Neural progenitor cell (in vitro differentiated cells): ENCODE results near the gene DPYD. TPM values are rescaled to one million over a fixed set of nuclear protein-coding genes. Genes with fewer than 3 reads are reported as not detected.

Experiments used
- DNase-seq: peaks from one replicate; pipeline ENCODE4 v3.0.0-alpha.2; 2016; ENCODE audit warnings: low spot score
- H2AFZ ChIP-seq: fragments of 200-600 bp; sonication (generic); replicated peaks from 2 replicates; pipeline ENCODE4 v1.6.1; 2016; ENCODE audit warnings: antibody characterized with exemption
- H3F3A ChIP-seq: fragments of 200-600 bp; sonication (generic); 2 replicates; pipeline ENCODE4 v1.6.1; 2016; ENCODE audit warnings: antibody characterized with exemption, low read depth
- H3K27ac ChIP-seq: fragments of 200-600 bp; sonication (generic); 2 replicates; pipeline ENCODE4 v1.5.1; 2016; ENCODE audit warnings: mild to moderate bottlenecking
- H3K27me3 ChIP-seq: fragments of 200-600 bp; sonication (generic); 2 replicates; pipeline ENCODE4 v1.6.1; 2016; ENCODE audit warnings: mild to moderate bottlenecking, moderate library complexity
- H3K36me3 ChIP-seq: fragments of 200-600 bp; sonication (generic); 2 replicates; pipeline ENCODE4 v1.5.1; 2016
- H3K4me1 ChIP-seq: fragments of 200-600 bp; sonication (generic); 2 replicates; pipeline ENCODE4 v1.6.1; 2016; ENCODE audit warnings: mixed run types
- H3K4me2 ChIP-seq: fragments of 200-600 bp; sonication (generic); 2 replicates; pipeline ENCODE4 v1.6.1; 2016
- H3K4me3 ChIP-seq: fragments of 200-600 bp; sonication (generic); 2 replicates; pipeline ENCODE4 v1.5.1; 2016
- H3K79me2 ChIP-seq: fragments of 200-600 bp; sonication (generic); 2 replicates; pipeline ENCODE4 v1.6.1; 2016; ENCODE audit warnings: low read depth
- H3K9ac ChIP-seq: fragments of 200-600 bp; sonication (generic); 2 replicates; pipeline ENCODE4 v1.6.1; 2016
- H3K9me3 ChIP-seq: fragments of 200-600 bp; sonication (generic); 2 replicates; pipeline ENCODE4 v1.5.1; 2016; ENCODE audit warnings: low read depth
- H4K20me1 ChIP-seq: fragments of 200-600 bp; sonication (generic); 2 replicates; pipeline ENCODE4 v1.6.1; 2016; ENCODE audit warnings: low read depth
- H3K27ac Mint-ChIP-seq: 3 replicates; pipeline ENCODE4 v1.8.0; 2021; ENCODE audit warnings: mixed read lengths
- H3K27me3 Mint-ChIP-seq: 2 replicates; pipeline ENCODE4 v1.8.0; 2022; ENCODE audit warnings: low read depth, mild to moderate bottlenecking, inconsistent platforms, moderate library complexity, mixed read lengths; ENCODE audit not compliant: insufficient read depth
- H3K36me3 Mint-ChIP-seq: 3 replicates; pipeline ENCODE4 v1.8.0; 2021; ENCODE audit warnings: mixed read lengths
- H3K4me1 Mint-ChIP-seq: 3 replicates; pipeline ENCODE4 v1.8.0; 2021; ENCODE audit warnings: mixed read lengths
- H3K4me3 Mint-ChIP-seq: 3 replicates; pipeline ENCODE4 v1.8.0; 2021; ENCODE audit warnings: mild to moderate bottlenecking, moderate library complexity, mixed read lengths
- H3K9me3 Mint-ChIP-seq: 3 replicates; pipeline ENCODE4 v1.8.0; 2020; ENCODE audit warnings: mixed read lengths
- EZH2 ChIP-seq: fragments of 200-600 bp; sonication (generic); IDR thresholded peaks from 2 replicates; pipeline ENCODE4 v1.6.1; 2017; ENCODE audit warnings: antibody characterized with exemption, mild to moderate bottlenecking, moderate library complexity
- EZH2phosphoT487 ChIP-seq: fragments of 200-600 bp; sonication (generic); IDR thresholded peaks from 2 replicates; pipeline ENCODE4 v1.6.1; 2017; ENCODE audit warnings: antibody characterized with exemption
- total RNA-seq: library from RNA; depleted of rRNA; stranded (reverse); fragments of >200 nt; gene quantifications from 2 replicates; pipeline ENCODE4 v1.2.3, GENCODE V29; 2015; ENCODE audit warnings: low replicate concordance
- TF ChIP-seq, protein P1 (sequence below): fragments of 200-600 bp; sonication (generic); IDR thresholded peaks from 2 replicates; pipeline ENCODE4 v1.5.1; 2017; ENCODE audit warnings: antibody characterized with exemption, mild to moderate bottlenecking

Gene DPYD
- total RNA-seq, 1 donor from 2014 or later = 0.43 TPM

- Histone ChIP-seq H3K4me1 (peaks cover 18% of the 10 kb centered on the region), H4K20me1 (no peaks in the 10 kb centered on the region), H2AFZ (no peak overlapping the region), H3K4me2 (no peak overlapping the region), H3K4me3 (no peak overlapping the region), H3K36me3 (no peaks in the 10 kb centered on the region), H3F3A (peaks cover 9% of the 10 kb centered on the region), H3K79me2 (no peaks in the 10 kb centered on the region), H3K27me3 (no peaks in the 10 kb centered on the region), H3K9me3 (no peaks in the 10 kb centered on the region), H3K27ac (no peak overlapping the region), H3K9ac (no peak overlapping the region)
- no peak for DNase-seq
- Mint-ChIP-seq H3K4me3 (no peak overlapping the region), H3K9me3 (no peaks in the 10 kb centered on the region), H3K4me1 (peaks cover 10% of the 10 kb centered on the region), H3K27ac (no peak overlapping the region), H3K36me3 (no peaks in the 10 kb centered on the region), H3K27me3 (no peaks in the 10 kb centered on the region)
- TF ChIP-seq, protein P1, sequence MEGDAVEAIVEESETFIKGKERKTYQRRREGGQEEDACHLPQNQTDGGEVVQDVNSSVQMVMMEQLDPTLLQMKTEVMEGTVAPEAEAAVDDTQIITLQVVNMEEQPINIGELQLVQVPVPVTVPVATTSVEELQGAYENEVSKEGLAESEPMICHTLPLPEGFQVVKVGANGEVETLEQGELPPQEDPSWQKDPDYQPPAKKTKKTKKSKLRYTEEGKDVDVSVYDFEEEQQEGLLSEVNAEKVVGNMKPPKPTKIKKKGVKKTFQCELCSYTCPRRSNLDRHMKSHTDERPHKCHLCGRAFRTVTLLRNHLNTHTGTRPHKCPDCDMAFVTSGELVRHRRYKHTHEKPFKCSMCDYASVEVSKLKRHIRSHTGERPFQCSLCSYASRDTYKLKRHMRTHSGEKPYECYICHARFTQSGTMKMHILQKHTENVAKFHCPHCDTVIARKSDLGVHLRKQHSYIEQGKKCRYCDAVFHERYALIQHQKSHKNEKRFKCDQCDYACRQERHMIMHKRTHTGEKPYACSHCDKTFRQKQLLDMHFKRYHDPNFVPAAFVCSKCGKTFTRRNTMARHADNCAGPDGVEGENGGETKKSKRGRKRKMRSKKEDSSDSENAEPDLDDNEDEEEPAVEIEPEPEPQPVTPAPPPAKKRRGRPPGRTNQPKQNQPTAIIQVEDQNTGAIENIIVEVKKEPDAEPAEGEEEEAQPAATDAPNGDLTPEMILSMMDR = no peak
- TF ChIP-seq EZH2 (no peak), EZH2phosphoT487 (no peak)
These were observed 421.2 kb downstream of the DPYD start for GRCh38 chr1:97499667-97500066.

- H3K36me3 ChIP-seq = no peaks in the 10 kb centered on the region
- DNase-seq = no peak
- no peaks in the 10 kb centered on the region for H3K27me3 Mint-ChIP-seq
- H3K4me3 ChIP-seq = no peak overlapping the region
- no peaks in the 10 kb centered on the region for H4K20me1 ChIP-seq
- H3F3A ChIP-seq = no peaks in the 10 kb centered on the region
- H3K27ac ChIP-seq = no peak overlapping the region
- H2AFZ ChIP-seq = no peak overlapping the region
- H3K27ac Mint-ChIP-seq = no peak overlapping the region
- H3K4me3 Mint-ChIP-seq = no peak overlapping the region
- no peak for TF ChIP-seq EZH2phosphoT487
- TF ChIP-seq, protein P1 = no peak
- TF ChIP-seq EZH2 = no peak
- no peaks in the 10 kb centered on the region for H3K9me3 ChIP-seq
- no peaks in the 10 kb centered on the region for H3K4me1 ChIP-seq
- H3K9me3 Mint-ChIP-seq = no peaks in the 10 kb centered on the region
- H3K4me2 ChIP-seq = no peak overlapping the region
- H3K79me2 ChIP-seq = no peaks in the 10 kb centered on the region
- no peaks in the 10 kb centered on the region for H3K27me3 ChIP-seq
- H3K9ac ChIP-seq = no peak overlapping the region
- H3K36me3 Mint-ChIP-seq = no peaks in the 10 kb centered on the region
- no peaks in the 10 kb centered on the region for H3K4me1 Mint-ChIP-seq
These were observed 431.0 kb downstream of the DPYD start for GRCh38 chr1:97489834-97490233.

GRCh38 chr1:97488530-97488929, 432.3 kb downstream of the DPYD start:
- Histone ChIP-seq H3F3A (no peaks in the 10 kb centered on the region), H3K9ac (no peak overlapping the region), H3K36me3 (no peaks in the 10 kb centered on the region), H3K27me3 (no peaks in the 10 kb centered on the region), H4K20me1 (no peaks in the 10 kb centered on the region), H2AFZ (no peak overlapping the region), H3K79me2 (no peaks in the 10 kb centered on the region), H3K4me1 (no peaks in the 10 kb centered on the region), H3K9me3 (no peaks in the 10 kb centered on the region), H3K27ac (no peak overlapping the region), H3K4me2 (no peak overlapping the region), H3K4me3 (no peak overlapping the region)
- Mint-ChIP-seq H3K27ac (no peak overlapping the region), H3K9me3 (no peaks in the 10 kb centered on the region), H3K36me3 (no peaks in the 10 kb centered on the region), H3K4me1 (no peaks in the 10 kb centered on the region), H3K27me3 (no peaks in the 10 kb centered on the region), H3K4me3 (no peak overlapping the region)
- no peak for TF ChIP-seq EZH2phosphoT487
- TF ChIP-seq EZH2 = no peak
- TF ChIP-seq, protein P1 = no peak
- DNase-seq = no peak
